H1 (cell line): ENCODE results near the gene MEX3D. TPM values are rescaled to one million over a fixed set of nuclear protein-coding genes. Genes with fewer than 3 reads are reported as not detected.

ENCODE experiments used
- BCL11A ChIP-seq, 2 experiments: IDR thresholded peaks; one replicate each; pipeline ENCODE4 v1.6.1; 2011; ENCODE audit warnings: low read depth in 2 of 2, low read length in 2 of 2, mild to moderate bottlenecking in 2 of 2
- HDAC2 ChIP-seq, 2 experiments: fragments of 300-600 bp in 1 of 2; sonication (generic) in 1 of 2; IDR thresholded peaks; 2 replicates each; pipeline ENCODE4 v1.6.1; 2011 to 2012; ENCODE audit warnings: low read depth in 2 of 2, low read length in 2 of 2, mild to moderate bottlenecking in 2 of 2, moderate library complexity in 2 of 2, borderline replicate concordance in 1 of 2, inconsistent platforms in 1 of 2
- TAF1 ChIP-seq: IDR thresholded peaks from 2 replicates; pipeline ENCODE4 v1.6.1; 2011; ENCODE audit warnings: mild to moderate bottlenecking, low read depth, low read length
- USF2 ChIP-seq: IDR thresholded peaks from 2 replicates; pipeline ENCODE4 v1.6.1; 2011; ENCODE audit warnings: low read length, improper control_type of control experiment
- polyA plus RNA-seq, 7 experiments: library from polyadenylated mRNA; depleted of rRNA in 3 of 7; stranded (reverse) in 5 of 7; unstranded in 2 of 7; fragments of >200 nt in 5 of 7; fragments of 200-250 nt in 2 of 7; gene quantifications; 1 replicate in 5 of 7; 2 replicates in 1 of 7; 4 replicates in 1 of 7; pipeline versions ENCODE4 v1.2.1 to v1.2.3, GENCODE V29; 2011 to 2013; ENCODE audit warnings: missing spikeins in 2 of 7, mixed read lengths in 2 of 7
- total RNA-seq: library from RNA; stranded (reverse); fragmentation: NEBNext Ultra II Directional; extraction: Animal tissue kit (Norgen Biotek cat#: 25700); gene quantifications from 2 replicates; pipeline ENCODE4 v1.2.1, GENCODE V29; 2021

MEX3D gene
- total and polyA plus RNA-seq, 2 of the 8 experiments (the other 6 are each of a cell fraction or from before 2014, with no cell fraction given): 20.8 to 78.8 TPM

- no peak for TF ChIP-seq BCL11A (IDR thresholded peaks at IDR 0.05; ENCODE audit: low read depth in 2 of 2, low read length in 2 of 2)
- no peak for TF ChIP-seq HDAC2 (IDR thresholded peaks at IDR 0.05; ENCODE audit: borderline replicate concordance in 1 of 2, low read depth in 2 of 2, low read length in 2 of 2)
- TF ChIP-seq TAF1: no peak
- no peak for TF ChIP-seq USF2
Measured at GRCh38 chr19:1509602-1510441, 58.3 kb downstream of the MEX3D start (continued).
